HG02798 (cell line): Measurements from ENCODE around the gene PLEKHM2.
A peak's percentile ranks its signal among the peaks of the same experiment; 100 is the strongest.
"Not testable (repeated sequence)": the region's sequence is repeated elsewhere in the genome, so short reads cannot be mapped to it uniquely, and the experiment has no call there.

Experiments used
- ATAC-seq: cut with Tn5 transposase; IDR thresholded peaks from one replicate; pipeline ENCODE4 v1.9.1; 2021; ENCODE audit warnings: mild to moderate bottlenecking; ENCODE audit not compliant: unreplicated experiment, poor library complexity

PLEKHM2 gene

GRCh38 chr1:15684042-15684461 is at the start of gene PLEKHM2:
PLEKHM2 (plus strand) TSS chr1:15684320; CDS start chr1:15684559, 239 bp downstream.
- peak; percentile 70 for ATAC-seq

- ATAC-seq = no peak
Measured at GRCh38 chr1:15636436-15636835, 47.7 kb upstream of the PLEKHM2 start.

- no peak for ATAC-seq
Measured at GRCh38 chr1:15637826-15638225, 46.3 kb upstream of the PLEKHM2 start.

GRCh38 chr1:15639262-15639661 is 44.9 kb upstream of the PLEKHM2 start:
- ATAC-seq = no peak

GRCh38 chr1:15639931-15640330 is 44.2 kb upstream of the PLEKHM2 start:
- no peak for ATAC-seq

- ATAC-seq = no peak
Measured at GRCh38 chr1:15640667-15641066, 43.5 kb upstream of the PLEKHM2 start.

- no peak for ATAC-seq
Measured at GRCh38 chr1:15649937-15650336, 34.2 kb upstream of the PLEKHM2 start.

GRCh38 chr1:15650433-15650832 is 33.7 kb upstream of the PLEKHM2 start:
- no peak for ATAC-seq

GRCh38 chr1:15652130-15652529 is 32.0 kb upstream of the PLEKHM2 start:
- ATAC-seq = not testable (repeated sequence)

GRCh38 chr1:15654091-15654690 is 29.9 kb upstream of the PLEKHM2 start:
- ATAC-seq = no peak

- ATAC-seq = no peak
Measured at GRCh38 chr1:15656464-15656863, 27.7 kb upstream of the PLEKHM2 start.

- no peak for ATAC-seq
Measured at GRCh38 chr1:15657021-15657420, 27.1 kb upstream of the PLEKHM2 start.

- ATAC-seq = no peak
Measured at GRCh38 chr1:15660151-15660550, 24.0 kb upstream of the PLEKHM2 start.

GRCh38 chr1:15662477-15662876 is 21.6 kb upstream of the PLEKHM2 start:
- no peak for ATAC-seq

GRCh38 chr1:15663925-15664324 is 20.2 kb upstream of the PLEKHM2 start:
- ATAC-seq = no peak

- ATAC-seq = no peak
Measured at GRCh38 chr1:15667362-15667761, 16.8 kb upstream of the PLEKHM2 start.

- ATAC-seq = no peak
Measured at GRCh38 chr1:15668089-15668754, 15.9 kb upstream of the PLEKHM2 start.

- no peak for ATAC-seq
Measured at GRCh38 chr1:15669074-15669473, 15.0 kb upstream of the PLEKHM2 start.

- no peak for ATAC-seq
Measured at GRCh38 chr1:15669864-15670263, 14.3 kb upstream of the PLEKHM2 start.

GRCh38 chr1:15671430-15671829 is 12.7 kb upstream of the PLEKHM2 start:
- ATAC-seq = no peak

GRCh38 chr1:15674386-15675159 is 9.5 kb upstream of the PLEKHM2 start:
- no peak for ATAC-seq
